Gastrocnemius medialis (tissue), 4 donors: ENCODE data around the gene PPY.

Source experiments
- POLR2A ChIP-seq, 2 donors: fragments of 450-650 bp; IDR thresholded peaks; one replicate each; pipeline ENCODE4 v1.6.1; 2017; ENCODE audit warnings: antibody characterized with exemption in 2 of 2, mild to moderate bottlenecking in 2 of 2, moderate library complexity in 2 of 2
- TF ChIP-seq, protein P1 (sequence below), 5 experiments: fragments of 450-650 bp in 3 of 5; fragments of 200-600 bp in 2 of 5; sonication (generic) in 2 of 5; IDR thresholded peaks in 4 of 5; conservative IDR thresholded peaks in 1 of 5; 1 replicate in 4 of 5; 2 replicates in 1 of 5; pipeline ENCODE4 v1.5.1; 2016 to 2019; ENCODE audit warnings: antibody characterized with exemption in 5 of 5, mild to moderate bottlenecking in 3 of 5, moderate library complexity in 3 of 5

- TF ChIP-seq, protein P1, sequence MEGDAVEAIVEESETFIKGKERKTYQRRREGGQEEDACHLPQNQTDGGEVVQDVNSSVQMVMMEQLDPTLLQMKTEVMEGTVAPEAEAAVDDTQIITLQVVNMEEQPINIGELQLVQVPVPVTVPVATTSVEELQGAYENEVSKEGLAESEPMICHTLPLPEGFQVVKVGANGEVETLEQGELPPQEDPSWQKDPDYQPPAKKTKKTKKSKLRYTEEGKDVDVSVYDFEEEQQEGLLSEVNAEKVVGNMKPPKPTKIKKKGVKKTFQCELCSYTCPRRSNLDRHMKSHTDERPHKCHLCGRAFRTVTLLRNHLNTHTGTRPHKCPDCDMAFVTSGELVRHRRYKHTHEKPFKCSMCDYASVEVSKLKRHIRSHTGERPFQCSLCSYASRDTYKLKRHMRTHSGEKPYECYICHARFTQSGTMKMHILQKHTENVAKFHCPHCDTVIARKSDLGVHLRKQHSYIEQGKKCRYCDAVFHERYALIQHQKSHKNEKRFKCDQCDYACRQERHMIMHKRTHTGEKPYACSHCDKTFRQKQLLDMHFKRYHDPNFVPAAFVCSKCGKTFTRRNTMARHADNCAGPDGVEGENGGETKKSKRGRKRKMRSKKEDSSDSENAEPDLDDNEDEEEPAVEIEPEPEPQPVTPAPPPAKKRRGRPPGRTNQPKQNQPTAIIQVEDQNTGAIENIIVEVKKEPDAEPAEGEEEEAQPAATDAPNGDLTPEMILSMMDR (IDR thresholded peaks at IDR 0.05 in 4 of 5, conservative IDR thresholded peaks at IDR 0.05 in 1 of 5), result peak in 1 of 5 experiments; percentile 11
- TF ChIP-seq POLR2A (IDR thresholded peaks at IDR 0.05), result no peak
Observed at GRCh38 chr17:43983515-43984411, 41.5 kb upstream of the PPY start.
